ENCODE data around the gene BCAS1.

Gene BCAS1

GRCh38 chr20:53993310-53993709, 77.1 kb downstream of the BCAS1 start:
- ATAC-seq (replicated peaks; ENCODE audit: extremely low read depth, poor library complexity, severe bottlenecking), result no peak
- H3K36me3 Mint-ChIP-seq (ENCODE audit: insufficient read depth), result no peaks in the 10 kb centered on the region
- H3K9me3 Mint-ChIP-seq, result peaks cover 4% of the 10 kb centered on the region
- peaks cover 79% of the 10 kb centered on the region for H3K27me3 Mint-ChIP-seq
- H3K4me3 Mint-ChIP-seq, result no peak overlapping the region
- peaks cover 5% of the 10 kb centered on the region for H3K4me1 Mint-ChIP-seq
- no peak for DNase-seq (ENCODE audit: low spot score in 2 of 2)
- no peak overlapping the region for H3K27ac Mint-ChIP-seq (ENCODE audit: low read depth)

DNA sequence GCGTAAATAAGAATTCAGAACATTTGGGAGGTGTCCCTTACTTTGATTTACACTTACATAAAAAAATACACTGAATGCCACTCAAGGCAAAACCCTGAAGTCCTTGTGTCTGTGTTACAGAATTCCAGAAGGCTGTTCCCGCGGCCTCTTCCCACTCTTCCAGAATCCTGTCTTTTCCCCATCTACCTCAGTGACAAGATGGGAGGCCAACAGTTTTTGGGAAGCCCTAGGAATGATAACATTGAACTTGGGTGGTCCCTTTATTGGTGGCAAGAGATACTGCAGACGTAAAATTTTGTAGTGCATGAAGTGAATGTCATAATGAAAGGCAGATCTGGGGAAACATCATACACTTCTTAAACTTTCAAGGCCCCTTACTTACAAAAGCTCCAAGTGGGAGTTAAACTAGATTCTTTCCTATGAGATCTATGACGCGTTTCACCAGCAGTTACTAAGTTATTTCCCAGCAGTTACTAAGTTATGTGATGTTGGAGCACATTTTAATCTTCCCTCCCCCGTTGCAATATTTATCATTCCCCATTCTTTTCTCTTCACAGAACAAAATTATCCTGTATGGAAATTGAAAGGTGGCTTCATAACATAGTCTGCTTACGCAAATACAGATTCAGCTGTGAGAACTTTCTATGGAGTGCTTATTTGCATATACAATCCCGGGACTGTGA, 79.5 kb downstream of the BCAS1 start:
- Mint-ChIP-seq H3K4me1 (peaks cover 5% of the 10 kb centered on the region), H3K27ac (ENCODE audit: low read depth) (no peak overlapping the region), H3K4me3 (no peak overlapping the region), H3K27me3 (peaks cover 74% of the 10 kb centered on the region), H3K36me3 (ENCODE audit: insufficient read depth) (no peaks in the 10 kb centered on the region), H3K9me3 (no peaks in the 10 kb centered on the region)
- DNase-seq (ENCODE audit: low spot score in 2 of 2), result no peak
- ATAC-seq (replicated peaks; ENCODE audit: extremely low read depth, poor library complexity, severe bottlenecking), result no peak

DNA sequence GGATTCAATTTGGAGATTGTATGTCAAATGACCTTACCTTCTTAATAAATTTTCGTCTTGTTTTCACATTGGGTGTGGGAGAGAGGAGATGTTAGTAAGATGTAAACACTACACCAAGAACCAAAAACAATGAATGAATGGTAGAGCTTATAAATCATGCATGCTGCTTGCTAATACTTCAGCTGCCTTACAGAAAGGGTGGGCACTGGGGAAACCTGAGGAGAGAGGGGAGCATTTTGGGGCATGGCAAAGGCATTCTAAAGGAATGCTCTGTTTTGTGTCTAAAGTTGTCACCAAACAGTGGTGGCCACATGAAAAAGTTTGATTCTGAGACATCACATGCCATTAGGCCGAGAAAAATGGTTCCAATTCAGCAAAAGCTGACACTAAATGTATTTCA, 80.4 kb downstream of the BCAS1 start:
- DNase-seq (ENCODE audit: low spot score in 2 of 2) (no peak), ATAC-seq (replicated peaks; ENCODE audit: extremely low read depth, poor library complexity, severe bottlenecking) (no peak)
- Mint-ChIP-seq H3K9me3 (no peaks in the 10 kb centered on the region), H3K27ac (ENCODE audit: low read depth) (no peak overlapping the region), H3K4me1 (peaks cover 5% of the 10 kb centered on the region), H3K4me3 (no peak overlapping the region), H3K27me3 (peaks cover 74% of the 10 kb centered on the region), H3K36me3 (ENCODE audit: insufficient read depth) (no peaks in the 10 kb centered on the region)

DNA sequence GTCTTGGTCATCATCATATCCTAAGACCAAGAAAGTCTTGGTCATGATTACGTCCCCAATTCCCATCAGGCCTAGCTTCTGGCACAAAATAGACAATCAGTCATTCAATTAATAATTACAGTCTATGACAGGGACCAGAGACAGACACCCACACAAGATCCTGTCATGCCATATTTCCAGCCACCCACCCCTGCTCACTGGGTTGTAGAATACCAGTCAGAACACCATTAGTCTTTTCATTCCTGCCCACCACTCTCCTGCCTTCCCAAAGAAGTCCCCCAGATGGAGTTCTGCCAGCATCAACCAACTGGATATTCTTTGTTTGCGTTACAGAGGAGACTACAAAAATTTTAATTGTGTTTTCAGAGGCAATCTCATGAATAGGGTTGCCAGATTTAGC, 81.0 kb downstream of the BCAS1 start:
- H3K27ac Mint-ChIP-seq (ENCODE audit: low read depth), result no peak overlapping the region
- DNase-seq (ENCODE audit: low spot score in 2 of 2), result no peak
- no peak for ATAC-seq (replicated peaks; ENCODE audit: extremely low read depth, poor library complexity, severe bottlenecking)

GRCh38 chr20:53986037-53986650, 84.2 kb downstream of the BCAS1 start:
- DNase-seq (ENCODE audit: low spot score in 2 of 2) (no peak), ATAC-seq (replicated peaks; ENCODE audit: extremely low read depth, poor library complexity, severe bottlenecking) (no peak)
- H3K4me3 Mint-ChIP-seq, result no peak overlapping the region
- peaks cover 73% of the 10 kb centered on the region for H3K27me3 Mint-ChIP-seq
- H3K9me3 Mint-ChIP-seq, result no peaks in the 10 kb centered on the region
- H3K4me1 Mint-ChIP-seq, result no peaks in the 10 kb centered on the region
- no peak overlapping the region for H3K27ac Mint-ChIP-seq (ENCODE audit: low read depth)
- no peaks in the 10 kb centered on the region for H3K36me3 Mint-ChIP-seq (ENCODE audit: insufficient read depth)

More for the DNA sequence above, 81.0 kb downstream of the BCAS1 start:
- H3K27me3 Mint-ChIP-seq, result peaks cover 80% of the 10 kb centered on the region
- no peaks in the 10 kb centered on the region for H3K36me3 Mint-ChIP-seq (ENCODE audit: insufficient read depth)
- H3K4me3 Mint-ChIP-seq, result no peak overlapping the region
- peaks cover 5% of the 10 kb centered on the region for H3K4me1 Mint-ChIP-seq
- no peaks in the 10 kb centered on the region for H3K9me3 Mint-ChIP-seq

GRCh38 chr20:53985150-53985518, 85.3 kb downstream of the BCAS1 start:
- no peak overlapping the region for H3K4me3 Mint-ChIP-seq
- H3K27ac Mint-ChIP-seq (ENCODE audit: low read depth), result no peak overlapping the region
- no peak for DNase-seq (ENCODE audit: low spot score in 2 of 2)
- H3K9me3 Mint-ChIP-seq, result no peaks in the 10 kb centered on the region
- H3K36me3 Mint-ChIP-seq (ENCODE audit: insufficient read depth), result no peaks in the 10 kb centered on the region
- no peak for ATAC-seq (replicated peaks; ENCODE audit: extremely low read depth, poor library complexity, severe bottlenecking)
- H3K4me1 Mint-ChIP-seq, result no peaks in the 10 kb centered on the region
- peaks cover 70% of the 10 kb centered on the region for H3K27me3 Mint-ChIP-seq

DNA sequence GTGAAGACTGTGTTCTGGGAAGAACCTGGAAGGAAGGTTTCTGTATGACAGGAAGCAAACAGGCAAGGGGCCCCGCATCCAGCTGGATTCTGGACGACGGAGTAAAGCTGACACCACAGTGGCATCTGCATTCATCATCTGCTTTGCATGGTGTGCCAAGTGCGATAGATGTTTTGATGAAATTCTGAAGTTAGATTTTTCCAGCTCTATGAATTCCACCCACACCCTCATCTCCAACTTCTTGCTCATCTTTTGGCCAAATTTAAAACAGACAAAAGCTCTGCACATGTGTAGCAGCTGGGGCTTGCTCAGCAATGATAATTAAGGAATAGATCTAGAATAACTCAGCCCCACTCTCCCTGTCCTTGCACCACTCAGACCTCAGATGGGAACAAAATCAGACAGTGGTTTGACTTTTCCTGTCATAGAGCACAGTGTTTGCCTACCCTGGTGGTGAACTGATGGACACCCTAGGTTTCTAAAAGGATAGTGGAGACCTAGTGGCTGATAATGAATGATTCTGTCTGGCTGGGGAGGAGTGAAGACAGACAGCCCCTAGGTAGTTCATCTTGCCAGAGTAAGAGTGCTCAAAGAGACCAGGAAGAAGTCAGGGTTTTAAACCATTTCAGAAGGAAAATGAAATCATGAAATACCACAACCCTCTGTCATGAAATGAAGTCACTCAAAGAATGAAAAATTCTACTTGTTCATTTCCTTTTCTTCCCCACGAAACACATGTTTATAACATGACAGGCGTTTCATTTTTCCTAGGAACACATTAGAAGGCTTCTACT, 85.8 kb downstream of the BCAS1 start:
- ATAC-seq (replicated peaks; ENCODE audit: extremely low read depth, poor library complexity, severe bottlenecking) (no peak), DNase-seq (ENCODE audit: low spot score in 2 of 2) (no peak)
- no peak overlapping the region for H3K27ac Mint-ChIP-seq (ENCODE audit: low read depth)

GRCh38 chr20:53983401-53983800, 87.0 kb downstream of the BCAS1 start:
- ATAC-seq (replicated peaks; ENCODE audit: extremely low read depth, poor library complexity, severe bottlenecking), result no peak
- no peaks in the 10 kb centered on the region for H3K36me3 Mint-ChIP-seq (ENCODE audit: insufficient read depth)
- no peak overlapping the region for H3K27ac Mint-ChIP-seq (ENCODE audit: low read depth)
- no peak for DNase-seq (ENCODE audit: low spot score in 2 of 2)
- no peaks in the 10 kb centered on the region for H3K4me1 Mint-ChIP-seq
- peaks cover 54% of the 10 kb centered on the region for H3K27me3 Mint-ChIP-seq
- no peaks in the 10 kb centered on the region for H3K9me3 Mint-ChIP-seq
- H3K4me3 Mint-ChIP-seq, result no peak overlapping the region

More for the DNA sequence above, 85.8 kb downstream of the BCAS1 start:
- Mint-ChIP-seq H3K4me1 (no peaks in the 10 kb centered on the region), H3K4me3 (no peak overlapping the region), H3K9me3 (no peaks in the 10 kb centered on the region), H3K27me3 (peaks cover 64% of the 10 kb centered on the region), H3K36me3 (ENCODE audit: insufficient read depth) (no peaks in the 10 kb centered on the region)

- H3K4me3 Mint-ChIP-seq, result no peak overlapping the region
- no peak for ATAC-seq (replicated peaks; ENCODE audit: extremely low read depth, poor library complexity, severe bottlenecking)
- no peak overlapping the region for H3K27ac Mint-ChIP-seq (ENCODE audit: low read depth)
- H3K9me3 Mint-ChIP-seq, result no peaks in the 10 kb centered on the region
- DNase-seq (ENCODE audit: low spot score in 2 of 2), result no peak
- no peaks in the 10 kb centered on the region for H3K4me1 Mint-ChIP-seq
- peaks cover 46% of the 10 kb centered on the region for H3K27me3 Mint-ChIP-seq
- no peaks in the 10 kb centered on the region for H3K36me3 Mint-ChIP-seq (ENCODE audit: insufficient read depth)
Measured at GRCh38 chr20:53982624-53983023, 87.8 kb downstream of the BCAS1 start.

- no peak for ATAC-seq (replicated peaks; ENCODE audit: extremely low read depth, poor library complexity, severe bottlenecking)
- peaks cover 40% of the 10 kb centered on the region for H3K27me3 Mint-ChIP-seq
Measured at GRCh38 chr20:53981752-53982437, 88.5 kb downstream of the BCAS1 start.

GRCh38 chr20:53981130-53981529, 89.3 kb downstream of the BCAS1 start:
- H3K4me1 Mint-ChIP-seq, result no peaks in the 10 kb centered on the region
- H3K4me3 Mint-ChIP-seq, result no peak overlapping the region
- H3K36me3 Mint-ChIP-seq (ENCODE audit: insufficient read depth), result no peaks in the 10 kb centered on the region
- peaks cover 35% of the 10 kb centered on the region for H3K27me3 Mint-ChIP-seq
- no peak overlapping the region for H3K27ac Mint-ChIP-seq (ENCODE audit: low read depth)
- ATAC-seq (replicated peaks; ENCODE audit: extremely low read depth, poor library complexity, severe bottlenecking), result no peak
- peaks cover 5% of the 10 kb centered on the region for H3K9me3 Mint-ChIP-seq
- DNase-seq (ENCODE audit: low spot score in 2 of 2), result no peak

More at GRCh38 chr20:53981752-53982437, 88.5 kb downstream of the BCAS1 start:
- no peak overlapping the region for H3K27ac Mint-ChIP-seq (ENCODE audit: low read depth)
- no peaks in the 10 kb centered on the region for H3K36me3 Mint-ChIP-seq (ENCODE audit: insufficient read depth)
- DNase-seq (ENCODE audit: low spot score in 2 of 2), result no peak
- peaks cover 1% of the 10 kb centered on the region for H3K9me3 Mint-ChIP-seq
- H3K4me3 Mint-ChIP-seq, result no peak overlapping the region
- no peaks in the 10 kb centered on the region for H3K4me1 Mint-ChIP-seq

- Mint-ChIP-seq H3K4me1 (no peaks in the 10 kb centered on the region), H3K4me3 (no peak overlapping the region), H3K27me3 (peaks cover 30% of the 10 kb centered on the region), H3K36me3 (ENCODE audit: insufficient read depth) (no peaks in the 10 kb centered on the region), H3K27ac (ENCODE audit: low read depth) (no peak overlapping the region), H3K9me3 (peaks cover 5% of the 10 kb centered on the region)
- no peak for DNase-seq (ENCODE audit: low spot score in 2 of 2)
- no peak for ATAC-seq (replicated peaks; ENCODE audit: extremely low read depth, poor library complexity, severe bottlenecking)
Measured at GRCh38 chr20:53980031-53980465, 90.3 kb downstream of the BCAS1 start.
